ENCODE results near the gene TPP2.

DNA sequence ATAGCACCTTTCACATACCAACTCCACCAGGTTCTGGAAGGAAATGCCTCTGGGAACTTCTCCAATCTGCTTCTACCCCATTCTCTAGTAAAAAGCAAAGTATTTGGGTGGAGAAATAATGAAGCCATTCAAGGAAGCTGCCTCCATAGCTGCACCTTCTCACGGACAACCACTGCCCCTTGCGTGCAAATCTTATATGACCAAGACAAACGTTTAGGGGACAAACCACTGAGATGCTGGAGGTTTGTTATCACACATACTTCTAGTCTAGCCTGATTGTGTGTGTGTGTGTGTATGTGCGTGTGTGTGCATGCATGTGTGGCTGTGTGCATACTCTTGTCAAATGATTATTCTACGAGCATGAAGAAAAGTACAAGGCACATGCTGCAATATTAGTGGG is 104.5 kb downstream of the TPP2 start:
- no peak for TF ChIP-seq POLR2A (IDR thresholded peaks at IDR 0.05)
- TF ChIP-seq, protein P1, sequence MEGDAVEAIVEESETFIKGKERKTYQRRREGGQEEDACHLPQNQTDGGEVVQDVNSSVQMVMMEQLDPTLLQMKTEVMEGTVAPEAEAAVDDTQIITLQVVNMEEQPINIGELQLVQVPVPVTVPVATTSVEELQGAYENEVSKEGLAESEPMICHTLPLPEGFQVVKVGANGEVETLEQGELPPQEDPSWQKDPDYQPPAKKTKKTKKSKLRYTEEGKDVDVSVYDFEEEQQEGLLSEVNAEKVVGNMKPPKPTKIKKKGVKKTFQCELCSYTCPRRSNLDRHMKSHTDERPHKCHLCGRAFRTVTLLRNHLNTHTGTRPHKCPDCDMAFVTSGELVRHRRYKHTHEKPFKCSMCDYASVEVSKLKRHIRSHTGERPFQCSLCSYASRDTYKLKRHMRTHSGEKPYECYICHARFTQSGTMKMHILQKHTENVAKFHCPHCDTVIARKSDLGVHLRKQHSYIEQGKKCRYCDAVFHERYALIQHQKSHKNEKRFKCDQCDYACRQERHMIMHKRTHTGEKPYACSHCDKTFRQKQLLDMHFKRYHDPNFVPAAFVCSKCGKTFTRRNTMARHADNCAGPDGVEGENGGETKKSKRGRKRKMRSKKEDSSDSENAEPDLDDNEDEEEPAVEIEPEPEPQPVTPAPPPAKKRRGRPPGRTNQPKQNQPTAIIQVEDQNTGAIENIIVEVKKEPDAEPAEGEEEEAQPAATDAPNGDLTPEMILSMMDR (IDR thresholded peaks at IDR 0.05 in 4 of 5, conservative IDR thresholded peaks at IDR 0.05 in 1 of 5), result no peak
